GM19035 (cell line): Measurements from ENCODE around the gene ZNF227.
"Not testable (repeated sequence)": the region's sequence is repeated elsewhere in the genome, so short reads cannot be mapped to it uniquely, and the experiment has no call there.

ENCODE experiments used
- ATAC-seq: cut with Tn5 transposase; IDR thresholded peaks from one replicate; pipeline ENCODE4 v1.9.1; 2021; ENCODE audit not compliant: unreplicated experiment

ZNF227 gene

DNA sequence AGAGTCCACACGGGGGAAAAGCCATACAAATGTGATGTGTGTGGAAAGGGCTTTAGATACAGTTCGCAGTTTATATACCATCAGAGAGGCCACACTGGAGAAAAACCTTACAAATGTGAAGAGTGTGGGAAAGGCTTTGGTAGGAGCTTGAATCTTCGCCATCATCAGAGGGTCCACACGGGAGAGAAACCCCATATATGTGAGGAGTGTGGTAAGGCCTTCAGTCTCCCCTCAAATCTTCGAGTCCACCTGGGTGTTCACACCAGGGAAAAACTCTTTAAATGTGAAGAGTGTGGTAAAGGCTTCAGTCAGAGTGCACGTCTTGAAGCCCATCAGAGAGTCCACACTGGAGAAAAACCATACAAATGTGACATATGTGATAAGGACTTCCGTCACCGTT lies 24.1 kb downstream of the ZNF227 start:
- ATAC-seq, result no peak

DNA sequence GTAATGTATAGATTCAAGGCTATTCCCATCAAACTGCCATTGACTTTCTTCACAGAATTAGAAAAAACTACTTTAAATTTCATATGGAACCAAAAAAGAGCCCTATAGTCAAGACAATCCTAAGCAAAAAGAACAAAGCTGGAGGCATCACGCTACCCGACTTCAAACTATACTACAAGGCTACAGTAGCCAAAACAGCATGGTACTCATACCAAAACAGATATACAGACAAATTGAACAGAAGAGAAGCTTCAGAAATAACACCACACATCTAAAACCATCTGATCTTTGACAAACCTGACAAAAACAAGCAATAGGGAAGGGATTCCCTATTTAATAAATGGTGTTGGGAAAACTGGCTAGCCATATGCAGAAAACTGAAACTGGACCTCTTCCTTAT lies 40.0 kb downstream of the ZNF227 start:
- ATAC-seq, result not testable (repeated sequence)

DNA sequence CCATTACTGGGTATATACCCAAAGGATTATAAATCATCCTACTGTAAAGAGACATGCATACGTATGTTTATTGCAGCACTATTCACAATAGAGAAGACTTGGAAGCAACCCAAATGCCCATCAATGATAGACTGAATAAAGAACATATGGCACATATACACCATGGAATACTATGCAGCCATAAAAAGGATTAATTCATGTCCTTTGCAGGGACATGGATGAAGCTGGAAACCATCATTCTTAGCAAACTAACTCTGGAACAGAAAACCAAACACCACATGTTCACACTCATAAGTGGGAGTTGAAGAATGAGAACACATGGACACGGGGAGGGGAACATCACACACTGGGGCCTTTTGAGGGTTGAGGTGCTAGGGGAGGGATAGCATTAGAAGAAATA lies 41.1 kb downstream of the ZNF227 start:
- not testable (repeated sequence) for ATAC-seq

DNA sequence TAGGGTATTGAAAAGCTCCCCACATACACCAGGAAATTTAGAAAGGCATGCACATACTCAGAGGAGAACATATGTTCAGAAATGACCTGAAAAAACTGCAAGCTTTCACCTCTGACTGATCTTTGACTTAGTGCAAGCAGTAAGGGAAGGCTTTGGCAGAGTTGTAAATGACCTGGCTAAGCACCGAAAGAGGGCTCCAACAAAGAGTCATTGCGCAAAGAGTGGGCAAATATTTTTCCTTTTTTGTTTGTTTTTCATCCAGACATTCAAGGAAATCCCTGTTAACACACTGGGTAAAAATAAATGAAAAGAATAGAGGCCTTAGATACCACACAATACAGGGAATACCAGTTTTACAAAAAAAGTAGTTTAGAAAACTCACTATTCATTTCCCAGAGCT lies 42.2 kb downstream of the ZNF227 start:
- ATAC-seq, result no peak

DNA sequence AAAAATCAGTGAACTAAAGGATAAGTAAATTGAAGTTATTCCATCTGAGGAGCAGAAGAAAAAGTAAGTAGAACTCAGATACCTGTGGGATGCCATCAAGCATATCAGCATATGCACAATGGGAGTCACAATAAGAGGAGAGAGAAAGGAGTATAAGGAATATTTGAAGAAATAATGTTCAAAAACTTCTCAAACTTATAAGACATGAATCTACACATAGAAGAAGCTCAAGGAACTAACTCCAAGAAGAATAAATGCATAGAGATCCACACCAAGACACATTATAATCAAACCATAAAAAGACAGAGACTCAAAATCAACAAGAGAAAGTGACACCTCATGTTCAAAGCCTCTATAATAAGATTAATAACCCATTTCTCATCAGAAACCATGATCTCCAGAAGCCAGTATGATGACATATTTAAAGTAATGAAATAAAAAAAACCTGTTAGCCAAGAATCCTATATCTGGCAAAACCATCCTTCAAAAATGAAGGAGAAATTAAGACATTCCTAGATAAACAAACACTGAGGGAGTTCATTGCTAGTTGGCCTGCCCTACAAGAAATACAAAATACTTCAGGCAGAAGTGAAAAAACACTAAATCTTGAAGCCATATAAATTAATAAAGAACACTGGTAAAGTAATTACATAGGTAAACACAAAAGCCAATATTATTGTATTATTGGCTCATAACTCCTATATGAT lies 43.5 kb downstream of the ZNF227 start:
- ATAC-seq, result no peak

DNA sequence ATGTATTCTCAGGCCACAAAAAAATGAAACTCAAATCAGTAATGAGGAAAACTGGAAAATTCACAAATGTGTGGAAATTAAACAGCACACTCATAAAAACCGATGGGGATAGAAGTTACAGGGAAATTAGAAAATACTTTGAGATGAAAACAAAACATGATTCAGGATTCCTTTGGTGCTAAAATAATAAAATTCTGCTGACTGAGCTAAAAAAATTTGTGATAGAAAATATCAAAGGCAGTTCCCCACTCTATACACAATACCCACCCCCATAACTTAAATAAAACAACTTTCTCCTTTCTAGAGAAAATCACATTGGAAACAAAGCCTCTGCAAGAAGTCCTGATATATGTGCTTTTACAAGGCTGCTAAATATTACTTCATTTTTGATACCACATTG lies 45.8 kb downstream of the ZNF227 start:
- ATAC-seq, result no peak

DNA sequence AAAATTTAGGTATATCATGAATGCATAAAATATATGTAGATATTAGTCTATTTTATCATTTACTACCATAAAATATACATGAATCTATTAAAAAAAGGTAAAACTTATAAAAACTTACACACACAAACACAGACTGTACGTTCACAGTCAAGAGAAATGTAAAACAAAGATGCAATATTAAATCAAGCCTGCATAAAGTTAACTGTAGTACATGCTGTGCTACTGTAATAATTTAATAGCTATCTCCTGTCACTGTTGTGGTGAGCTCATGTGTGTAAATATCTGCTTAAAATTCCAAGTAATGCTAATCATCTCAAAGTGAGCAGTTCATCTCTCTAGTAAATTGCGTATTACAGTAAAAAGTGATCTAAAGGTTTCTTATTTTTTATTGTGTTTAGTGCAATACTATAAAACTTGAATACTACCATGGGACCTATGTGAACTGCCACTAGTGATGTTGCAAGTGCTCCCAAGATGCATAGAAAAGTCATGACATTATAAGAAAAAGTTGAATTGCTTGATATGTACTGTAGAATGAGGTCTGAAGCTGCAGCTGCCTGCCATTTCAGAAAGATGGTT lies 46.6 kb downstream of the ZNF227 start:
- ATAC-seq, result no peak

DNA sequence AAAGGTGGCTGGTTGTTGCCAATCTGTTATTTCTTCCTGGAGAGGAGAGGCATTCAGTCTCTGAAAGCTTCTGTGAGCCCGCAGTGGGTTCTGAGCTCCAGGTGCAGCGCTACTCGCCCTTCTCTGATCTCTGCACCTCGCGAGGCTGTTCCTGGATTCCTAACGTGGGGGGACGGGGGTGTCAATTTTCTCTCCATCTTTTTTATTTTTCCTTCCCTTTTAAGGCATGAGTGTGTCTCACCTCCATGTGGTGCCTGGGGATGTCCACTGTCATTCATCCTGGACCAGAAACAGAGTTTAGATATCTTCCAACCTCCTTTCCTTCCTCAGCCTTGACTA lies 48.0 kb downstream of the ZNF227 start:
- no peak for ATAC-seq

DNA sequence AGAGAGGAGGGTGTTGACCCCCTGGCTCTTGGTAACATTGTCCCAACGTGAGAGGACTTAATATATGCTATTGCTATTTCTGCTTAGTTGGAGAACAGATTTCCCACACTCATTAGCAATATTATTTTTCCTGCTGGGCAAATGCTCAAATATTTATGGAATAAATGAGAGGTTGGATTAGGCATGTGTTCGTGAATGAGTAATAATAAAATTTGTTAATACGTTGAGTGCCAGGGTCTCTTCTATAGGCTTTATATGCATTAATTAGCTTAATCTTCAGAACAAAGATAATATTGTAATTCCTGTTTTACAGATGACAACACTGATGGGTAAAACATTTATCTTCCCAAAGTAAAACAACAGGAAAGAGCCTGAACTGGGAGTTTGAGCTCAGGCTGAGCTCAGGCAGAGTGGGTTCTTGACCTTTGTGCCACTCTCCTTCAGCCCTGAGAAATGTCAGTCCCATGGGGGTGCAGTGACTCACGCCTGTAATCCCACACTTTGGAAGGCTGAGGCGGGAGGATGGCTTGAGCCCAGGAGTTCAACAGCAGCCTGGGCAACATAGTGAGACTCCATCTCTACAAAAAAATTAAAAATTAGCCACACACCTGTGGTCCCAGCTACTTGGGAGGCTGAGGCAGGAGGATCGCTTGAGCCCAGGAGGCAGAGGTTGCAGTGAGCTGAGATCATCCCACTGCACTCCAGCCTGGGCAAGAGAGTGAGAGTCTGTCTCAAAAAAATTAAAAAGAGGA lies 48.5 kb downstream of the ZNF227 start:
- no peak for ATAC-seq

DNA sequence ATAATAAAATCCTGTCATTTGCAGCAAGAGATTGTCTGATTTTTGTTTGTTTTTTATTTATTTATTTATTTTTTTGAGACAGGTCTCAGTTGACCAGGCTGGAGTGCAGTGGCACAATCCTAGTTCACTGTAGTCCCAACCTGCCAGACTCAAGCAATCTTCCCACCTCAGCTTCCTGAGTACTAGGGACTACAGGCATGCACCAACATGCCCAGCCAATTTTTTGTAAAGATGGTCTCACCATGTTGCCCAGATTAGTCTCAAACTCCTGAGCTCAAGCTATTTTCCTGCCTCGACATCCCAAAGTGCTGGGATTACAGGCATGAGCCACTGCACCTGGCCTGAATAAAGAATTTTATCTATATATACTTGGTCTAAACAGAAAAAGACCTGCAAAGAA lies 65.0 kb downstream of the ZNF227 start:
- ATAC-seq, result no peak

DNA sequence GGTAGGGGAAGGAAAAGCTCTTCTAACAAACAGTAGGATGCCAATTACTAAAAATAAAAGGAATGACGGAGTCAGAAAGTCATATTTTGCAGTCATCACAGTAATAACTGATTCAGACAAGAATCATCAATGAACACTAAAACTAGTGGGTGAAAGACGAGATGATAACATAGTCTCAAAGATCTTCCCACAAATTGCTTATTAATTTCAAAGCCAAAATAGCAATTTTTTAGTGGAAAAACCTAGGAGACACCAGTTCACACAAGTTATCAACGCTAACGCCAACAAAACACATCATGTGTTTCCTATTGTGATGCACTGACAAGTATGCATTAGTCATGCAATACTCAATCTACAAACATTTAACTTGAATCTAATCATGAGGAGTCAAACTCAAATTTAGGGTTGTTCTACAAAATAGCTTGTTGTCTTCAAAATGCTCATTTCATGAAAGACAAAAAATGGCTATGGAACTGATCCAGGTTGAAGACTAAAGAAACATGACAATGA lies 65.9 kb downstream of the ZNF227 start:
- no peak for ATAC-seq

DNA sequence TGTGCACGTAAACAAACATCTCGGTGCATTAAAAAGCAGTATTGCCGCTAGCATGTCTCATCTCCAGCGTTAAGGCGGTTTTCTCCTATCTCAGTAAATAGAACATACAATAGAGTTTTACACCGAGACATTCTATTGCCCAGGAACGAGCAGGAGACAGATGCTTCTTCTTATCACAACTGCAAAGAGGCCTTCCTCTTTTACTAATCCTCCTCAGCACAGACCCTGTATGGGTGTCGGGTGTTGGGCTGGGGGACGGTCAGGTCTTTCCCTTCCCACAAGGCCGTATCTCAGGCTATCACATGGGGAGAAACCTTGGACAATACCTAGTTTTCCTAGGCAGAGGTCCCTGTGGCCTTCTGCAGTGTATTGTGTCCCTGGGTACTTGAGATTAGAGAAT lies 68.6 kb downstream of the ZNF227 start:
- no peak for ATAC-seq

DNA sequence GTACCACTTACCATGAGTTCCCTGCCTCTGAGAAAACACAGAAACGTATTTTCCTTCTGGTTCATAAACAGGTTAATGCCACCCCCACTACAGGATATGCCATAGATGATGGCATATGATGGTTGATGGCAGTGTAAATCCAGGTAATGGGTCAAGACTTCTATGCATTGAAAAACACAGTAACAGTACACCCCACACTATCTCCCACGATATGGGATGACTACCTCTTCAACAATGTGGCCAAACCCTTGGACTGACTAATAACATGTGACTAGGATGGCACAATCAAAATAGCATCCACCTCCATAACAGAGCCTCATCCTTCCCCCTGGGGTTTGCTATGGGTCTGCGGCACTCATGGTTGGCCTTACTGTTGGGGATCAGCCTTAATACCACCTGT lies 70.5 kb downstream of the ZNF227 start:
- ATAC-seq, result no peak

DNA sequence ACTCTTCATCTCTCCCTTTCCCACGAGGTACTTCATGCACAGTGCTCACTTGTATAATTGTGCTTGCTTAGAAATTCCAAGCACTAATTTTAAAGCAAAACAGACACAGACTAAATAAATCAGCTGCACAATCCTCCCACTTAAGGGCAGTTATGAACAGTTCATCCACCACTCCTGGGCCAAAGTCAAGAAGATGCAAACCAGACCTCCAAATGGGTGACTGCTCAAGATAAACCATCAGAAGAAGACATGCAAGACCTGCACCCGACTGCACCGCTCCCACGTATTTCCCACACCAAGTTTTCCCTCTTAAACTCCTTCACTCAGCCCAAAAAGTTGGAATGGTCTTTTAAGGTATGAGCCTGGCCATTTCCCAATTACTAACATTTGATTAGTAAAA lies 72.6 kb downstream of the ZNF227 start:
- no peak for ATAC-seq
